Stimulated activated CD4-positive, alpha-beta T cell treated with anti-CD3 and anti-CD28 coated beads, Interleukin-15, amount 100 ng/mL, for 48 hours (primary cell): ENCODE data around the gene CRYBB2.
"Not testable (repeated sequence)": the region's sequence is repeated elsewhere in the genome, so short reads cannot be mapped to it uniquely, and the experiment has no call there.

Source experiments
- DNase-seq, 2 donors: peaks; one replicate each; pipeline ENCODE4 v3.0.0-alpha.2; 2020; ENCODE audit warnings: low read depth in 2 of 2

CRYBB2 gene, protein sequence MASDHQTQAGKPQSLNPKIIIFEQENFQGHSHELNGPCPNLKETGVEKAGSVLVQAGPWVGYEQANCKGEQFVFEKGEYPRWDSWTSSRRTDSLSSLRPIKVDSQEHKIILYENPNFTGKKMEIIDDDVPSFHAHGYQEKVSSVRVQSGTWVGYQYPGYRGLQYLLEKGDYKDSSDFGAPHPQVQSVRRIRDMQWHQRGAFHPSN

DNA sequence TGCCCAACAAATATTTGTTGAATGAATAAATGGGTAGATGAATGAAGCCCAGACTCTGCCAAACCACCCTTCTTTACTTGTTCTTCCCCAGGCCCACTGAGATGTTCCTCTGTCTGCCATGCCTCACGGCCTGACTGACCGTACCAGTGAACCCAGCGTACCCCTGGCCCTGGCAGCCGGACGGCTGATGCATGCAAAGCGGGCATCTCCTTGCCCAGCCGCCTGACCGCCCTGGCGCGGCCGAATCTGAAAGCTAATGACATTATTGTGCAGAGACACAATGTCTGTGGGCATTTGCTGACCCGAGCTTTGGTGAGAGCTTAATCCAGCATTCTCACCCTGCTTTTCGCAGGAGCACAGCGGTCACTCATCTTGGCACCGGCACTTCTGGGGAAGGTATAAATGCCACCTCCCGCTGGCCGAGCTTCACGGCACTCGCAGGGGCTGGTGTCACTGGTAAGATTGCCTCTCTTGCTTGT lies at the start of gene CRYBB2:
Gene CRYBB2, plus strand, starts transcription at position 429 of the 479 bp plus-strand sequence. CDS start 1,791 bp downstream, outside the sequence.
- no peak for DNase-seq

DNA sequence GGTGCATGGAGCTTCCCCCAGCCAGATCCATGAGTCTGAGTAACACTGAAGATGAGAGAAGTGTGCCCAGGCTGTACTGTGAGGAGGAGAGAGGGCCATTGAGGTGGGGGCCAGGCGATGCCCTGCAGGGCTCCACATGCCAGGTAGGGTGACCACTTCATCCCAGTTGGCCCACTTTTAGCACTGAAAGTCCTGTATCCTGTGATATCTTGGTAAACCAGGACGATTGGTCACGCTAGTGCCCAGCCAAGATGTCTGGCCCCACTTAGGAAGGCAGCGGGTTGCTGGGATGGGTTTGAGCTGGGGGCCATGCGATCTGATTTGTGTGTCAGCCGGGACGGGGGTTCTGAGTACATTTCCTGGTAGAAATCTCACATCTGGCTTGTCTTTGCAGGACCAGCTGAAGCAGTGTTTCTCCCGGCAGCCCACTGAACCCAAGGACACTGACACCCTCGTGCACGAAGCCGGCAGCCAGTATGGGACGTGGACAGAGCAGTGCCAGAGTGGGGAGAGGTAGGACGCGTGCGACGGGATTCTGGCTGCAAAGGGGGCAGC lies 48.9 kb upstream of the CRYBB2 start:
- DNase-seq: no peak

DNA sequence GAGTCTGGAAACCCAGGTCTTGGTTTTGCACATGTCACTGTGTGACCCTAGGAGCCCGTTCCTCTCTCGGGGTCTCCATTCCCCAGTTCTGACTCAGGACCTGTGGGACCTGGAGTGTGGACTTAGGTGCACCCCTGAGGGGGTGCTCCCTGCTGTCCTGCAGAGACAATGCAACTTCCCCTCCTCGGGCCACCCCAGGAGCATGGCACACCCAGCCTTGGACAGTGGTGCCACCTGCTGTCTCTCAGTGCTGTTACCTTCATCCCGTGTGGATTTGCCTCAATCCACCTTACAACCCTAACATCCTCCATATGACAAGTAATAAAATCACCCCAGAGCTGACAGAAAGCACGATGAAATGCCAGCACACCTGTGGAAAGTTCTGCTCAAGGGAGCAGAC lies 47.3 kb upstream of the CRYBB2 start:
- peak in 1 of 2 donors; percentile 8 for DNase-seq

DNA sequence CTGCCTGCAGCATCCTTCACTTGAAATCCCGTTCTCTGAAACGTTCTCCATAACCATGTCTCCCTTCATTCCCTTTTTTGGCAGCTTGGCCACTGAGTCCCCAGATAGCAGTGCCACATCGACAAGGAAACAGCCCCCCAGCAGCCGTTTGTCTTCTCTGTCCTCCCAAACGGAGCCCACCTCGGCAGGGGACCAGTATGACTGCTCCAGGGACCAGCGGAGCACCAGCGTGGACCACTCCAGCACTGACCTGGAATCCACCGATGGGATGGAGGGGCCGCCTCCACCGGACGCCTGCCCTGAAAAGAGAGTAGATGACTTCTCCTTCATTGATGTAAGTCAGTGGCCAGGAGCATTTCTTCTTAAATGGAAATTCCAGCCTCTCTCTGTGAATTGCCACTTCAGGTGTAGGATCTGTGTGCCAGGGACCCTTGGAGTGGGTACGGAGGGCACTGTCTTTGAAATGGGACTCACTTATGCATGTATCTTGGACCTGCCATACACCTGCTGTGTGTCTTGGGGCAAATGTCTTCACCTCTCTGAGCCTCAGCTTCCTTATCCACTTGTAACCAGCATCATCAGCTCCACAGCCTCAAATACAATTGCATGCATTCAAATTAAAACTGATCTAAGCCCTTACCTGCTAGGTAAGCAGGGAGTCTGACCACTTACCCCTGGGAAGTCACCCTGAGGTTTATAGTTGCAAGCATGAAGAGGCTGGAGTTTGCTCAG lies 45.1 kb upstream of the CRYBB2 start:
- no peak for DNase-seq

DNA sequence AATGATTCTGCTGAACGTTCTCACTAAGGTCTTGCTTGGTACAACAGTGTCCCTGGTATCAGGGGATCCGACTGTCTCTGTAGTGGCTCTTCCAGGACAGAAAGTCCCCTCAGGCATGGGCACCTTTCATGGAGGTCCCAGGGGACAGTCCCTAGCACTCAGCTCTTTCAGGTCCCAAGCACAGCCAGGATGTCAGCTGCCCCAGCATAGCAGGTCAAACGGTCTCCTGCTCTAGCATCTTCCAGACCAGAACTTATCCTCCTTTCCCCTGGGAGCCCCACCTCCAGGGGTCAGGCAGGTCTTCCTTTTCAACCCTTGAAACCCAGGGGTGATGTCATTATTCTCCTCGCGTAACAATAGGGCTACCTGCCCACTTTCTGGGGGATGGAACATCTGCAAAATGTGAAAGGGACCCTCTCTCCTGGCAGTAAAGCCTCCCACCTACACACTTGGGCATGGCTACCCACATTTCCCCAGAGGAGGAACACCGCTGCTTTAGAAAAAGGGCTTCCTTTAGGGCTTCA lies 44.5 kb upstream of the CRYBB2 start:
- no peak for DNase-seq

DNA sequence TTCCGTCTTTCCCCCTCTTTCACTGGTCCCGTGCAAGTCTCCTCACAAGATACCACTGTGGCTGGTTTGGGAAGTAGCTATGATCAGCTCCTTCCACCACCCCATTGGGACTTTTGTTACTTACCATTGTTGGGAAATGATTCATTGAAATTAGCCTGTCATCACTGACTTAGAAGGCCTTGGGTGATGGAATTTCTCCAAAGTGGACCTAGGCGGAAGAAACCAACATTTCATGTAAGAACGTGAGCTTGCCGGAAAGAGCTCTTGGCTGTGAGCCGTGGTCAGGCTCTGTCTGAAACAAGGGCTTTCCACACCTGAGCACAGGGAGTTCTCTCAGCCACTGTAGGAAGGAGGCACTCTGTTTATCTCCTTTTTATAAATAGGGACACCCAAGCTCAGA lies 43.3 kb upstream of the CRYBB2 start:
- DNase-seq: no peak

DNA sequence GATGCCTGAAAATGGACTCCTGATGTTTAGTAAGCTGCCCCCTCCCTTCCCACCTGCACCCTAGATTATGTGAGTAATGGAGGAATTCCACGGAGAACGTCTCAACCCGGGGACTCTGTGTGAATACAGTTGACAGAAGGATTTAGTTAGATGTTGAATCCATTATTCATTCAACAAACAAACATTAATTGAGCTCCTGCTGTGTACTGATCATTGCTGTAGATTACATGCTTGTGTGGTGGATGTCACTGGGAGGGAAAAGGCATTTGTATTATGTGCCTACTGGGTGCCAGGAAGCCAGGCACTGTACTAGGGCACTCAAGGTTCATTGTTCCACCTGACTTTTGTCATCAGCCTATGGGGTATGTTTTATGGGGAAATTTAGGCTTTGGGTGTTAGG lies 42.6 kb upstream of the CRYBB2 start:
- DNase-seq: no peak

DNA sequence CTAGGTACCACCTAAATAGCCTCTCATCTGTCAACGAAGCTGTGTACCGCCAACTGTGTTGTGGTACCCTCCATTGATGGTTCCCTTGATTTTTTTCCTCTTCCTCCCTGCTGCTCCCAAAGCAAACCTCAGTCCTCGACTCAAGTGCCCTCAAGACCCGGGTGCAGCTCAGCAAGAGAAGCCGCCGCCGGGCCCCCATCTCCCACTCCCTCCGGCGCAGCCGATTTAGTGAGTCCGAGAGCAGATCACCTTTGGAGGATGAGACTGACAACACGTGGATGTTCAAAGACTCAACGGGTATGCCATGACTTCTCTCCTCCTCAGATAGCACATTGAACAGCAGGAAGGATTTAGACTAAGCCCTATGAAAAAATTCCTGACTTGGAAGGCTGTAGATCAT lies 42.2 kb upstream of the CRYBB2 start:
- no peak for DNase-seq

DNA sequence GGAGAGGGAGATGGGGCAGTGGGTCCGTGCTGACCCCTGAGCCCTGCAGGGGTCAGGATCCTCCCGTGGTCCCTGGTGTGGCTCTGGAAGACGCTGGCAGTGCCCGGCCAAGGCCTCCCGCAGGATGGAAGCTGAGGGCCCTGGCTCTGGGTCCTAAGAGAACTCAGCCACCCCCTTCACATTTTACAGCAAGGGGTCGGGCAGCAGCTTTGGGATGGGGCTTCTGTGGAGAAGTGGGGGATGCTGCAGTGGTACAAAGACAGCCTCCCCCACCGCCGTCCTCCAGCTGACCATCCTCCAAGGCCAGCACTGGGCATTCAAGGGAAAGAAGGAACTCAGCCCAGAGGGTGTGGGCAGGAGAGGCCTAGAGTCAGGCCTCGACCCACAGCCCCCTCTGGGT lies 41.5 kb upstream of the CRYBB2 start:
- DNase-seq: no peak

DNA sequence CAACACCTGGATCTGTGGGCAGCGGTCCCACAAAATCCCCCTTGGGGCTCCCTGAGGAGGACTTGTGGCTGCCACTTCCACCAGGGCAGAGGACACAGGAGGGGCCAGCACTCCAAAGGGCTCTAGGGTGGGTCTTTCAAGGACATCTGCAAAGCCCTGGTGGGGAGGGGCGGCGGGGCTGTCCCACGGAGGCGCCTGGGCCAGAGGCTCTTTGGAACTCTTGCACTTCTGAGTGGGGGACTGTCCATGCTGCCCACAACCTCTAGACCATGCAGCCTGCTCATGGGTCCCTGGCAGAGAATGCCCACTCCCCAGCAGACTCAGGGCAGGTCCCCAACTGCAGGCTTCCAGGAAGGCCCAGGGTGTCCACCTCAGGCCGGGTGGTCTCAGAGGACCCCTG lies 41.1 kb upstream of the CRYBB2 start:
- DNase-seq: not testable (repeated sequence)

DNA sequence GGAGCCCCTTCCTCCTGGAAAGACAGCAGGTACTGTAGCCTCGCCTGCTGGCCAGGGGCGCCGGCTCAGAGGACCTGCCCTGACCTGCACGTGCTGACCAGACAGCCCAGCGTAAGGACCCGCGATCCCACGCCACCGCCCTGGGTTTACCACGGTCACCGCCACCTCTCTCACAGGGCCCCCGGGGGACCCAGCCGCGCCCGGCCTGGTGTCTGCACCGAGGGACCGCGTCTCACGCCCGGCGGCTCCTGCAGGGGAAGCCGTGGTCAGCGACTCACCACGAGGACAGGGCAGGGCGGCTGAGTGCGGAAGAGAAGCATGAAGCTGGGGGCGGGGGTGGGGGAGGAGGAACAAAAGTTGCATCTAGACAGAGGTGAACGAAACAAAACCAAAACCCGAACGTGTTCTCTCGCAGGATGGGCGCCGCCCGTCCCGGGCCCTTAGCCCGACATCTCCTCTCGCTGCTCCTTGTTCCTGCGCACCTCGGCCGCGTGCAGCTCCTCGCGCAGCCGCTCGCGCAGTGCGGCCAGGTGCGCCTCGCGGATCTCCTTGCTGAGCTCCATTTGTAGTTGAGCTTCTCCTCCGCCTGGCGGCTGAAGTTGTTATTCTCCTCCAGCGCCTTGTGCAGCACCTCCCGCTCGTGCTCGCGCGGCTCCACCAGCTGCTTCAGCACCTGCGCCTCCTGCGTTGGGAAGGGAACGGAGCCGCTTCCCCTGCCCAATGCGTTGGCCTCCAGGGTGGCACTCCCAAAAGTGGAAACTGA lies 40.4 kb upstream of the CRYBB2 start:
- DNase-seq: not testable (repeated sequence)

DNA sequence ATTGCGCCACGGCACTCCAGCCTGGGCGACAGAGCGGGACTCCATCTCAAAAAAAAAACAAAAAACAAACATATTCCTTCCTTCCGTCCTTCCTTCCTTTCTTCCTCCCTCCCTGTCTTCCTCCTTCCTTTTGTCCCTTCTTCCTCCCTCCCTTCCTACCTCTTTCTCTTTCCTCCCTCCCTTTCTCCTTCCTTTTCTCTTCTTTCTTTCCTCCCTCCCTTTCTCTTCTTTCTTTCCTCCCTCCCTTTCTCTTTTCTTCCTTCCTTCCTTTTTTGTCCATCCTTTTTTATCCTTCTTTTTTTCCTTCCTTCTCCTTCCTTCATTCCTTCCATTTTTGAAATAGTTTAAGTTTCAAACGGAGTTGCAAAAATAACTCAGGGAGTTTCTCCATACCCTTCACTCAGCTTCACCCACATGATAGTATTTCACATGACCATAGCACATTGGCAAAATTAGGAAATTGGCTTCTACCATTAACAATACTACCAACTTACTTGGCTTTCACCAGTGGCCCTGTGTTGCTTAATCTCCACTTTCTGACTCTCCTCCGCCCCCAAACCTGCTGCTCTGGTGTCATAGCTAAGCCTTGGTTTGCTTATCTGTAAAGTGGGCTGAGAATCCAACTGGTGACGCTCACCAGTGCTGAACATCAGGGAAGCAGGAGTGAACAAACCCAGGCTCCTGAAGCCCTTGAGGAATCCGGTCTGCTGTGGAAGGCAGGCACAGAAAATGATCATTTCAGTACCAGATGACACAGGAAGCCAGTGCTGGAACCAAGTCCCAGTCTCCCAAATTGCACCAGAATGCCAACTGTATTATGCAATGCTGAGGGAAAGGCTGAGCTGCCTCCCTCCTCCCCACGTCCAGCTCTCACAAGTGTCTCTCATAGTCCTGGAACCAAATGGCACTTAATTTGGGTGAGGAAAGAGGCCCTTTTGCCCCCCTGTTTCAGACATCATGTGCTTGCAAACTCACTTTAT lies 37.0 kb upstream of the CRYBB2 start:
- no peak for DNase-seq

DNA sequence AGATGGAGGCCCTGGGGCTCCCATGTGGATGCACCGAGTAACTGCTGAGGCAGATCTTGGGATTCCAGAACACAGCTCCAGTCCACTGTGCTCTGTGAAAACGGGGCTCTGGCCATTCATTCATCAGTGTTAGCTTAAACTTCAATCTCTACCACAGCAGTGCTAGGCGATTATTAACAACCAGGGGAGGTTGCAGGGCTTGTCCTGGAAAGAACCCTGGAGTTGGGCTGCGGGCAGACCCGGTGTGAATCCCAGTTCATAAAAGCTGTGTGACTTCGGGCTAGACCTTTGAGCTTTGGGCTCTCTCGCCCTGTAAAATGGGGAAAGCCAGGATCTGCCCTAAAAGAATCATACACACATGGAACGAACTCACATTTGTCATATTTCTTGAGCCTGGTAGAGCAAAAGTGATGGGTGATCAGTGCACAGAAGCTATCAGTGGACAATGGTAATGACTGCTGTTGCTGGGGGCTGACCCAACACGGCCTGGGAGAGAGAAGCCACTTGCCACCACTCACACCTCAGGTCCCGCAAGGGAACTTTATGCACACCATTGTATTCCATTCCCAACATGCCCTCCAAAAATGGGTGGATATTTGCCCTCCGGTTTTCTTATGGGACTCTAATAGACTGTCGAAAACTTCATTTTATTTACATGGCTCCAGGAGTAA lies 35.4 kb upstream of the CRYBB2 start:
- no peak for DNase-seq

DNA sequence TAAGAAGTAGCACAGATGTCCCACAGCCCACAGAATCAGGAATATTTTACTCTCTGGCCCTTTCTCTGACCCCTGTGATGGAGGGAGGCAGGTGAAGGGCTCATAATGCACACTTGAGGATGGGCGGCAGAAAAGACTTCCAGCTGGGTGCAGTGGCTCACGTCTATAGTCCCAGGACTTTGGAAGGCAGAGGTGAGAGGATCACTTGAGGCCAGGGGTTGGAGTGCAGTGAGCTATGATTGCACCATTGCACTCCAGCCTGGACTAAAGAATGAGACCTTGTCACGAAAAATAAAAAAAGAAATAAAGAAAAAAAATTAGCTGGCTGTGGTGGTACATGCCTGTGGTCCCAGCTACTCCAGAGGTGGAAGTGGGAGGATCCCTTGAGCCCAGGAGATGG lies 33.3 kb upstream of the CRYBB2 start:
- no peak for DNase-seq

DNA sequence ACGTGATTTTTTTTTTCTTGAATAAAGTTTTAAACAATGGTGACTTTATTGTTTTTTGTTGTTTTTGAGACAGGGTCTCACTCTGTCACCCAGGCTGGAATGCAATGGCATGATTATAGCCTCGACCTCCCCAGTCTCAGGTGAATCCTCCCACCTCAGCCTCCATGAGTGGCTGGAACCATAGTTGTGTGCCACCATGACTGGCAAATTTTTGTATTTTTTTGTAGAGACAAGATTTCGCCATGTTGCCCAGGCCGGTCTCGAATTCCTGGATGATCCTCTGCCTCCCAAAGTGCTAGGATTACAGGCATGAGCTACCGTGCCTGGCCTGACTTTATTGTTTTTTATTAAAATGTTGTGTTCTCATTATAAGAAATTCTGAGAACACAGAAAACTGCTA lies 32.0 kb upstream of the CRYBB2 start:
- no peak for DNase-seq

DNA sequence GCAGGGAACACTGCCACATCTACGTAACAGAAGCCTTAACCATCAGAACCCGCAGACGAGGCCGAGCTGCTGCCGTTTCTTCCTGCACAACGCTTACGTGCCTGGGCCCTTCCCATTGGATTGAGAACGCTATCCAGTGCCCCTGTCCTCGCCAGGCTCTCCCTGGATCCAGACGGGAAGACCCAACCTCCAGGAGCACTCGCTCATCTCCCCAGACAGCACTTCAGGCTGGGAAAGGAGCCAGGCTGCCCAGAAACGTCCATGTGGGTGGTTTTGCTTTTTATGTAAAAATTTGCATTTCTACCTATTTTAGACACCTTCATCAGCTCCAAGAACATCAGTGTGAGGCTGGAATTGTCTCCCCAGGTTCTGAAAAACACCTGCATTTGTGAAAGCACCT lies 27.0 kb upstream of the CRYBB2 start:
- no peak for DNase-seq

DNA sequence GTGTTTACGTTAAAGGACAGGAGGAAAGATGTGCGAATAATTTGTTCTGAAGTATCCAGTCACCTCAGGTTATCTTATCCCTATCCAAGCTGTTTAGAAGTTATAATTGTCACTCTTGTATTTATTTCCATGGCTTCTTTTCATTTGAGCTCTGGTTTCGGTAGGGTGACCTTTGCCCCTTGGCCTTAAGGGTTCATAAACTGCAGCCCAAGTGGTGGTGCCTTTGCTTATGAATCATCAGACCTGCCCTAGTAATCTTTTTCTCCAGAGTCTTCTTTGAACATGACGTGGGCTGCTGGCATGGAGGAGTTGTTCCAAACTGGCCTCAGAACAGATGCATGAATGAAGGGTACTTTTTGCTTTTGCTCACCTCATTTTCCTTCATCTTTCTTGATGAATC lies 26.3 kb upstream of the CRYBB2 start:
- no peak for DNase-seq

DNA sequence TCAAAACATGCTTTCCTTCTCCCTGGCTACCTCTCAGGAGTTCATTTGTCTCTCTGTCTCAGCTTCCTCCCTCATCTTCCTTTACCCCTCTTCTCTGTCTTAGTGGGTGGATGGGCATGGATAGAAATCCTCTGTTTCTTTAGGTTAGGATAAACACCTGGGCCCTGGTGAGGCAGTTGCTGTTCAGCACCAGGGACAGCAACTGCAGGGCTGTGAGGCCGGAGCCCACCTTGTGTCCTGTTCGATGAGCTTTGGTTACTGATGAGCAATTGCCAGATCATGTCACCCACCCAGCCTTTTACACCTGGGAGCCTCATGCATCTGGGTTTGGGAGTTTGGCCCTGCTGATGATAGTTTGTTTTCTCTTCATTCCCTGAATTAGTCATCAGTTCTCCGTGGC lies 25.9 kb upstream of the CRYBB2 start:
- DNase-seq: no peak

DNA sequence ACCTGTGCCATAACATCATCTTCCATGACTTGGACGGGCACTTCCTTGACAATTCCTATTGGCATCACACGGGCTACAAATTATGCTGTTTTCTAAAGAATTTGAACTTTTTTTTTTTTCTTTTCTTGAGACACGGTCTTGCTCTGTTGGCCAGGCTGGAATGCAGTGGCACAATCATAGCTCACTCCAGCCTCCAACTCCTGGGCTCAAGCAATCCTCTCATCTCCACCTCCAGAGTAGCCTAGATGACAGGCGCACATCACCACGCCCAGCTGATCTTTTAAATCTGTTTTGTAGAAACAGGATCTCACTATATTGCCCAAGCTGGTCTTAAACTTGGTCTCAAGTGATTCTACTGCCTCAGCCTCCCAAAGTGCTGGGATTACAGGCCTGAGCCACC lies 23.1 kb upstream of the CRYBB2 start:
- no peak for DNase-seq

DNA sequence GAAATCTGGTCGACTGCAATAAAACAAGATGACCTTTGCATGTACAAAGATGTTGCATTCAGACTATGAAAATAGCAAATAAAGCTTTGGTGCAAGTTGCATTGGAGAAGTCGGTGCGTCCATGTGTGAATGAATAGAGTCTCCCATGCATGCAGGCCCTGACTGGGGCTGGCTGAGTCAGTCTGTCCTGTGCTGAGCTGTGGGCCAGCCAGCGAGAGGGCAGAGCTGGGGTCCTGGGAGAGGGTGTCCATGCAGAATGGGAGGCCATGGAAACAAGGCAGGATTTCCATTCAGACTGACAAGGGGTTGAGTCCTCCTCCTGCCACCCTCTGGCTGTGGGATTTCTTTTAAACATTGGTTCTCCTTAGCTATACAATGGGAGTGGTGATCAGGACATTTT lies 22.1 kb upstream of the CRYBB2 start:
- DNase-seq: no peak
